ENCODE measurements around the gene MSGN1.
A peak's percentile ranks its signal among the peaks of the same experiment; 100 is the strongest.
"Not testable (repeated sequence)": the region's sequence is repeated elsewhere in the genome, so short reads cannot be mapped to it uniquely, and the experiment has no call there.

MSGN1 gene

GRCh38 chr2:17818235-17818815, 2.1 kb downstream of the MSGN1 start:
- Mint-ChIP-seq H3K9me3 (no peaks in the 10 kb centered on the region), H3K27ac (no peak overlapping the region), H3K4me1 (peaks cover 37% of the 10 kb centered on the region), H3K4me3 (no peak overlapping the region), H3K27me3 (peaks cover 41% of the 10 kb centered on the region), H3K36me3 (no peaks in the 10 kb centered on the region)
- CTCF ChIA-PET: no interaction called here
- DNase-seq: no peak

- H3K4me3 Mint-ChIP-seq: no peak overlapping the region
- H3K27me3 Mint-ChIP-seq: peaks cover 34% of the 10 kb centered on the region
- H3K9me3 Mint-ChIP-seq: no peaks in the 10 kb centered on the region
- no peaks in the 10 kb centered on the region for H3K36me3 Mint-ChIP-seq
- H3K4me1 Mint-ChIP-seq: peaks cover 31% of the 10 kb centered on the region
- CTCF ChIA-PET: interaction anchor here (0.9 to 1.5 kb wide), 3 partner anchors 10 to 102 kb away, joined by 3 to 4 read pairs (median 3); no protein-coding TSS in a partner anchor
- DNase-seq: no peak
- H3K27ac Mint-ChIP-seq: peak overlapping the region; percentile 53
Observed at GRCh38 chr2:17821080-17821479, 4.8 kb downstream of the MSGN1 start.

- CTCF ChIA-PET: interaction anchor here (0.9 to 1.5 kb wide), 2 partner anchors 11 to 103 kb away, joined by 3 read pairs; no protein-coding TSS in a partner anchor
- Mint-ChIP-seq H3K27me3 (peaks cover 34% of the 10 kb centered on the region), H3K27ac (peak overlapping the region; percentile 53), H3K36me3 (no peaks in the 10 kb centered on the region), H3K4me3 (peak overlapping the region; percentile 1), H3K9me3 (no peaks in the 10 kb centered on the region), H3K4me1 (peaks cover 31% of the 10 kb centered on the region)
- DNase-seq: no peak
Observed at GRCh38 chr2:17821535-17822444, 5.5 kb downstream of the MSGN1 start.

GRCh38 chr2:17822445-17823117, 6.3 kb downstream of the MSGN1 start:
- no peak overlapping the region for H3K4me3 Mint-ChIP-seq
- H3K27ac Mint-ChIP-seq: peak overlapping the region; percentile 73
- CTCF ChIA-PET: no interaction called here

DNA sequence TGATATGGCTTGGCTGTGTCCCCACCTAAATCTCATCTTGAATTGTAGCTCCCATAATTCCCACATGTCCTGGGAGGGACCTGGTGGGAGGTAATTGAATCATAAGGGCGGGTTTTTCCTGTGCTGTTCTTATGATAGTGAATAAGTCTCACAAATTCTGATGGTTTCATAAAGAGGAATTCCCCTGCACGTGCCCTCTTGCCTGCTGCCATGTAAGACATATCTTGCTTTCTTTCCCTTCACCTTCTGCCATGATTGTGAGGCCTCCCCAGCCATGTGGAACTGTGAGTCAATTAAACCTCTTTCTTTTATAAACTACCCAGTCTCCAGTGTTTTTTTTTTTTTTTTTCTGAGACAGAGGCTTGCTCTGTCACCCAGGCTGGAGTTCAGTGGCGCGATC, 7.4 kb downstream of the MSGN1 start:
- Mint-ChIP-seq H3K4me1 (peaks cover 31% of the 10 kb centered on the region), H3K27me3 (peaks cover 31% of the 10 kb centered on the region)
- H3K27ac Mint-ChIP-seq, H3K4me3 Mint-ChIP-seq, H3K9me3 Mint-ChIP-seq, H3K36me3 Mint-ChIP-seq, CTCF ChIA-PET, DNase-seq: not testable (repeated sequence)

More at GRCh38 chr2:17822445-17823117, 6.3 kb downstream of the MSGN1 start:
- peaks cover 36% of the 10 kb centered on the region for H3K27me3 Mint-ChIP-seq
- H3K9me3 Mint-ChIP-seq: no peaks in the 10 kb centered on the region
- DNase-seq: no peak
- H3K36me3 Mint-ChIP-seq: no peaks in the 10 kb centered on the region
- H3K4me1 Mint-ChIP-seq: peaks cover 31% of the 10 kb centered on the region

DNA sequence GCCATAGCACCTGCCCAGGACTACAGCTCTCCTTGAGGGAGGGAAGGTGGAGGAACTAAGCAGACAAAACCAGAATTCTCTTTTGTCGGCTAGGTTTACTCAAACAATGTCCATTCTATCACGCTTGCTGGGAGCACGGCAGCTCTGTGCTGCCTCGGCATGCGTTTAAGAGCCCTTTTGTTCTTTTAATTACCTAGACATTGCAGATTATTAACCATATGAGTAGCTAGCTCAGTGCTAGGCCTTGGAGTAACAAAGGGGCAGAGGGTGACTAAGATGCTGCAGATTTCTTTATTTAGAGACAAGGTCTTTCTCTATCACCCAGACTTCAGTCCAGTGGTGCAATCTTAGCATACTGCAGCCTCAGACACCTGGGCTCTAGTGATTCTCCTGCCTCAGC, 11.1 kb downstream of the MSGN1 start:
- H3K9me3 Mint-ChIP-seq: no peaks in the 10 kb centered on the region
- H3K27me3 Mint-ChIP-seq: peaks cover 43% of the 10 kb centered on the region
- no peak overlapping the region for H3K4me3 Mint-ChIP-seq
- no peak for DNase-seq
- H3K27ac Mint-ChIP-seq: no peak overlapping the region
- no peaks in the 10 kb centered on the region for H3K36me3 Mint-ChIP-seq
- H3K4me1 Mint-ChIP-seq: peaks cover 18% of the 10 kb centered on the region
- CTCF ChIA-PET: interaction anchor here (1.0 kb wide), 1 partner anchor 107 kb away, joined by 5 read pairs; no protein-coding TSS in a partner anchor

DNA sequence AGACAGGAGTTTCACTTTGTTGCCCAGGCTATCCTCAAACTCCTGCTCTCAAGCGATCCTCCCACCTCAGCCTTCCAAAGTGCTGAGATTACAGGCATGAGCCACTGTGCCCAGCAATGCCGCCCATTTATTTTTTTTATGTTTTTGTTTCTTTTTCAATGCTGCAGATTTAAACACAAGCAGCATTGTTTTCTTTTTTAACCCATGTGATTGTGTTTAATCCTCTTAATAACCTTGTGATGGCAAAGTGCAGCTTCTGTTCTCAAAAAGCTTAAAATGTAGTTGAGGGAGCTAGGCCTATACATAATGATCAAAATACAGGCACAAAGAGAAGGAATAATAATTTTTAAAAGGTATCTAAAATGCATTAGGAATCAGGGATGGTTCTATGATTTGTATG, 11.5 kb downstream of the MSGN1 start:
- no peaks in the 10 kb centered on the region for H3K36me3 Mint-ChIP-seq
- CTCF ChIA-PET: interaction anchor here (1.0 kb wide), 1 partner anchor 108 kb away, joined by 5 read pairs; no protein-coding TSS in a partner anchor

GRCh38 chr2:17830053-17831034, 14.1 kb downstream of the MSGN1 start:
- H3K27me3 Mint-ChIP-seq: peaks cover 45% of the 10 kb centered on the region
- H3K9me3 Mint-ChIP-seq: no peaks in the 10 kb centered on the region
- no peaks in the 10 kb centered on the region for H3K36me3 Mint-ChIP-seq
- no peak overlapping the region for H3K27ac Mint-ChIP-seq
- CTCF ChIA-PET: interaction anchor here (0.5 to 3.5 kb wide), 8 partner anchors 10 to 313 kb away, joined by 3 to 20 read pairs (median 4); no protein-coding TSS in a partner anchor
- peaks cover 6% of the 10 kb centered on the region for H3K4me1 Mint-ChIP-seq
- peak; percentile 70 for DNase-seq
- H3K4me3 Mint-ChIP-seq: no peak overlapping the region

More for the DNA sequence above, 11.5 kb downstream of the MSGN1 start:
- no peak overlapping the region for H3K27ac Mint-ChIP-seq
- H3K4me1 Mint-ChIP-seq: peaks cover 14% of the 10 kb centered on the region
- H3K9me3 Mint-ChIP-seq: no peaks in the 10 kb centered on the region
- H3K4me3 Mint-ChIP-seq: no peak overlapping the region
- DNase-seq: no peak
- peaks cover 45% of the 10 kb centered on the region for H3K27me3 Mint-ChIP-seq

DNA sequence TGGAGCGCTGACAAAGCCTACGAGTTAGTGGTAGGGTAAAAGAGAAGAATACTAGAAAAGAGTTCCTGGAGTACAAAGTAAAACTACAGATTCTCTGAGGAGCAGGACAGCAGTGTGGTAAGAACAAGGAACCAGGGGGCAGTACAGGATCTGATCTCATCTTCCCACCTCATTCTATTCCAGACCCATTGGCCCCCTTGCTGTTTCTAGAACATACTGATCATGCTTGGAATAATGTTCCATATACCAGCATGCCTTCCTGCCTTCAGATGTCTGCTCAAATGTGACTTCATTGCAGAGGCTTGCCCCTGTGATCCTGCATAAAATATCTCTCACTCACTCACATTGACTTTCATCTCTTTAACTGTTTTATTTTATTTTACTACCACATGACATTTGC, 19.3 kb downstream of the MSGN1 start:
- Mint-ChIP-seq H3K27me3 (peaks cover 20% of the 10 kb centered on the region), H3K36me3 (no peaks in the 10 kb centered on the region), H3K27ac (no peak overlapping the region), H3K4me3 (no peak overlapping the region), H3K4me1 (peaks cover 4% of the 10 kb centered on the region), H3K9me3 (no peaks in the 10 kb centered on the region)
- CTCF ChIA-PET: no interaction called here
- DNase-seq: no peak

- no peak for DNase-seq
- Mint-ChIP-seq H3K9me3 (no peaks in the 10 kb centered on the region), H3K27ac (no peak overlapping the region), H3K4me3 (no peak overlapping the region), H3K36me3 (no peaks in the 10 kb centered on the region), H3K27me3 (peaks cover 21% of the 10 kb centered on the region), H3K4me1 (no peaks in the 10 kb centered on the region)
- CTCF ChIA-PET: no interaction called here
Observed at GRCh38 chr2:17839959-17840358, 23.7 kb downstream of the MSGN1 start.

DNA sequence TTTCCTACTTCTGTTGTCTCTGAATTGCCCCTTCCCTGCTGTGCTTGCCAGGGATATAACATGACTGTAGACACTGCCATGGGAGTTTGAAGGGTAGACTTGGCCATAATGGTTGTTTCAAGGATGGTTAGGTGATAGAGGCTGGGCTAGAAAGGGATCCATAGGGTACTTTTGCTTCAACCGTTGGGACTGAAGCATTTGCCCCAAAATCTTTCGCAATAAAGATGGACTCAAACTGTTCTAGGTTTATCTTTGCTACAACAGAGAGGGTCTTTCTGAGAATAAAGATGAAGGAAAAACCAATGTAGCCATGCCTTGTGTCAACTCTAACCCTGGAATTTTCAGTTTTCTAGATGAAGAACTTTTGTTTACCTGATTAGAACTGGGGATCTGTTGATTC, 27.2 kb downstream of the MSGN1 start:
- Mint-ChIP-seq H3K4me1 (no peaks in the 10 kb centered on the region), H3K27ac (no peak overlapping the region), H3K4me3 (no peak overlapping the region), H3K27me3 (peaks cover 18% of the 10 kb centered on the region), H3K36me3 (no peaks in the 10 kb centered on the region), H3K9me3 (no peaks in the 10 kb centered on the region)
- CTCF ChIA-PET: no interaction called here
- DNase-seq: no peak

GRCh38 chr2:17845806-17846205, 29.5 kb downstream of the MSGN1 start:
- DNase-seq: no peak
- peaks cover 18% of the 10 kb centered on the region for H3K27me3 Mint-ChIP-seq
- no peak overlapping the region for H3K27ac Mint-ChIP-seq
- no peaks in the 10 kb centered on the region for H3K36me3 Mint-ChIP-seq
- H3K9me3 Mint-ChIP-seq: no peaks in the 10 kb centered on the region
- no peak overlapping the region for H3K4me3 Mint-ChIP-seq
- H3K4me1 Mint-ChIP-seq: no peaks in the 10 kb centered on the region
- CTCF ChIA-PET: interaction anchor here (1.2 to 1.3 kb wide), 2 partner anchors 30 to 126 kb away, joined by 3 to 4 read pairs; no protein-coding TSS in a partner anchor

DNA sequence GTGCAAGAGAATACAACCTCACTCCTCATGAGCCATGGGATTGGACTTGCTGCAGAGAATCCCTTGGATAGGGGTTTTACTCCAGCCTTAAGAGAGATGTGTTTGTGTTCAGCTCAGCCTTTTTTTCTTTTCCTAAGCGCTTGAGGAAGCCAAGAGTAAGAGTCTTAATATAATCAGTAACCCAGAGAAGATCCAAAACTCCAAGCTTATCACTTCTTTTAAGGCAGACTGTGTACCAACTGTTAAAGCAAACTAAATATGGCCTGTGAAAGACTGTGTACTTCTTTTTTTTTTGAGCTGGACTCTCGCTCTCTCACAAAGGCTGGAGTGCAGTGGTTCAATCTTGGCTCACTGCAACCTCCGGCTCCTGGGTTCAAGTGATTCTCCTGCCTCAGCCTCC, 30.4 kb downstream of the MSGN1 start:
- H3K9me3 Mint-ChIP-seq: no peaks in the 10 kb centered on the region
- no peaks in the 10 kb centered on the region for H3K36me3 Mint-ChIP-seq
- no peak for DNase-seq
- no peak overlapping the region for H3K27ac Mint-ChIP-seq
- no peaks in the 10 kb centered on the region for H3K4me1 Mint-ChIP-seq
- peaks cover 18% of the 10 kb centered on the region for H3K27me3 Mint-ChIP-seq
- CTCF ChIA-PET: no interaction called here
- no peak overlapping the region for H3K4me3 Mint-ChIP-seq
